GM21786 (cell line): ENCODE measurements around the gene C2orf76.

ENCODE experiments used
- ATAC-seq: cut with Tn5 transposase; IDR thresholded peaks from one replicate; pipeline ENCODE4 v1.9.1; 2021; ENCODE audit not compliant: unreplicated experiment

The C2orf76 gene

GRCh38 chr2:119266091-119266589 is 100.5 kb downstream of the C2orf76 start:
- no peak for ATAC-seq

- no peak for ATAC-seq
Observed at GRCh38 chr2:119265693-119266066, 101.0 kb downstream of the C2orf76 start.

GRCh38 chr2:119264781-119265692 is 101.6 kb downstream of the C2orf76 start:
- peak; percentile 97 for ATAC-seq

- ATAC-seq: no peak
Observed at GRCh38 chr2:119263656-119264055, 103.0 kb downstream of the C2orf76 start.

- ATAC-seq: no peak
Observed at GRCh38 chr2:119263025-119263424, 103.6 kb downstream of the C2orf76 start.

- ATAC-seq: no peak
Observed at GRCh38 chr2:119261493-119262225, 105.0 kb downstream of the C2orf76 start.

GRCh38 chr2:119260646-119261492 is 105.8 kb downstream of the C2orf76 start:
- no peak for ATAC-seq

- ATAC-seq: no peak
Observed at GRCh38 chr2:119259296-119259860, 107.3 kb downstream of the C2orf76 start.

GRCh38 chr2:119257198-119257597 is 109.4 kb downstream of the C2orf76 start:
- no peak for ATAC-seq

- no peak for ATAC-seq
Observed at GRCh38 chr2:119256582-119256921, 110.1 kb downstream of the C2orf76 start.

- no peak for ATAC-seq
Observed at GRCh38 chr2:119255760-119256581, 110.7 kb downstream of the C2orf76 start.

GRCh38 chr2:119254601-119255080 is 112.0 kb downstream of the C2orf76 start:
- no peak for ATAC-seq

- no peak for ATAC-seq
Observed at GRCh38 chr2:119253760-119254600, 112.7 kb downstream of the C2orf76 start.

GRCh38 chr2:119253114-119253702 is 113.4 kb downstream of the C2orf76 start:
- ATAC-seq: no peak
